SIG-M5 treated with dmso at 0.1 percent for 504 hours (cell line): ENCODE results near the gene NDUFV1.
"Not testable (repeated sequence)": the region's sequence is repeated elsewhere in the genome, so short reads cannot be mapped to it uniquely, and the experiment has no call there.

Experiments used
- DNase-seq: peaks from one replicate; lab custom pipeline; 2025; ENCODE audit not compliant: unreplicated experiment; lab: John Stamatoyannopoulos, UW

Gene NDUFV1

DNA sequence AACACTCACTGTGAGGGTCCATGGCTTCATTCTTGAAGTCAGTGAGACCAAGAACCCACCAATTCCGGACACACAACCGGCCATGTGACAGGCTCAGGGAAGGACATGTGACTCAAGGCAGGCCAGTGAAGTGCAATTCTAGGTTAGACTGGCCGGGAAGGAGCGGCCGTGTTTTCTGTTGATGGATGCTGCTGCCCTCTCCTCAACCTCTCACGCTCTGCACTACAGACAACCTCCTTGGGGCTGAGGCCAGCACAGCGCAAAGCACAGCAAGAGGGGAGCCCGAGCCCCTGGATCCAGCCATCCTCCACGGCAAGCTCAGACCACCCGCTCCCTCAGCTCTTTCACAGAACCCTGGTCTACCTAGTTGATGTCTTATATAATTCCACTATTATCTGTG lies 20.2 kb downstream of the NDUFV1 start:
- no peak for DNase-seq

GRCh38 chr11:67627441-67627811 lies 20.7 kb downstream of the NDUFV1 start:
- DNase-seq: no peak

- DNase-seq: no peak
Measured at GRCh38 chr11:67627812-67628624, 21.3 kb downstream of the NDUFV1 start.

GRCh38 chr11:67628710-67629385 lies 22.1 kb downstream of the NDUFV1 start:
- no peak for DNase-seq

GRCh38 chr11:67629386-67630227 lies 22.9 kb downstream of the NDUFV1 start, which contains the start of gene NUDT8:
TSS of gene NUDT8 (minus strand) at chr11:67629937. CDS start at chr11:67629911, 26 bp downstream.
- DNase-seq: peak; percentile 79

GRCh38 chr11:67630228-67630942 lies 23.6 kb downstream of the NDUFV1 start:
- peak; percentile 97 for DNase-seq

DNA sequence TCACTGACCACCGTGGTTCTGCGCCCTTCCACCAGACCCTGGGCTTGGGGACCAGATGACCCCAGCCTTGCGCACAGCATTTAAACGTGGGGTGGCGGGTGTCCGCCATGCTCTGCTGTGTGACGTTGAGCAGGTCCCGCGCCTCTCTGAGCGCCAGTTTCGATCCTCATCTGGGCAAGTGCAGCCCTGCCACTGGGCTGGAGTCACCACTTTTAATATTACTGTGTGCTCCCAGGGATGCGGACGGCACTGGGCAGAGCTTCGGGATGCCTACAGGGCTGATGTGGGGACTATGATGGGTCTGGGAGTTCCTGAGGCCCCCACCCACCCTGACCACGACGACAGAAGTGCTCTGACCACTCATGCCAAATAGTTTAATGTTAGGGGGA lies 24.2 kb downstream of the NDUFV1 start:
- DNase-seq: no peak

GRCh38 chr11:67631411-67631810 lies 24.7 kb downstream of the NDUFV1 start:
- DNase-seq: no peak

DNA sequence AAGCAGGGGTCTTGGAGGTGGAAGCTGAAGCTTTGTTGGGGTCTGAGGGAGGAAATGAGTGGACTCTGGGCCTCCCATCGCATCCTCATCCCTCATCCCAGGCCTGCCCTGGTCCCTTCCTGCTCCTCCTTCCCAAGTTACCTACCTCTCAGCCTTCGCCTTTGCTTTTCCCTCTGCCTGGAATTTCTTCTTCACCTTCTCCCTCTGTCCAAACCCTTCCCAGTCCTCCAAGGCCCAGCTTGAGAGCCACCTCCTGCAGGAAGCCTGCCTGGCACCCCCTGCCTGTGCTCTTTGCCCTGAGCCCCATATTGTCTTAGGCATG lies 25.1 kb downstream of the NDUFV1 start:
- DNase-seq: no peak

GRCh38 chr11:67632175-67632981 lies 25.6 kb downstream of the NDUFV1 start:
- DNase-seq: no peak

DNA sequence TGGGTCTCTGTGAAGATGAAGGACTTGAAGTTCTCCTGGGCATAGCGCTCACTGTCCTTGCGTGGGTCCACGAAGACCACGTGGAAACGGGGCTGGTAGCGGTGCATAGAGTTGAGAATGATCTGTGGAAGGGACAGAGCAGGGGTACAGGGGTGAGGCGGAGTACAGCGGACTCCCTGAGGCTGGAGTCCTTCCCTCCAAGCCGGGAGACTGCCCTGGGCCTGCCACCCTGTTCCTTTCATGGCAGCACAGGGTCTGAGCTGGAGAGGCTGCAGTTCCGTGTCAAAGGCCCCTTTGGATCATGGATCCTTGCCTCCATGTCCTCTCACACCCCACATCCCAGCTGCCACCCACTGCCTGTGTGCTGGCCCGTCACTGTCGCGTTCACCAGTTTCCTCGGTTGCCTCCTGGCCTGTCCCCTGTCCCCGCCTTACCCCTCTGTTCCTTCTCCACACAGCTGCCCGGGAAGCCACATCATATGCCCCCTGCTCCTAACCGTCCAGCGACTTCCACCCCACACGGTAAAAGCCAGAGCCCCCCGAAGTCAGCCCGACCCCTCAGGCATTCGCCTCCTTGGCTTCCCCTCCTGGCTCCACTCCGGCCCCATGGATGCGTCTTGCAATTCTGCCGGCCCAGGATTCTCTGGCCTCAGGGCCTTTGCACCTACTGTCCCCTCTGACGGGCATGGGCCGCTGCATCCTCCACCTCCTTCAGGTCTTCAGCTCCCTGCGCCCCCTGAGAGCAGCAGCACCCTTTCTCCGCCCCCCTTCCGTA lies 26.4 kb downstream of the NDUFV1 start:
- no peak for DNase-seq

DNA sequence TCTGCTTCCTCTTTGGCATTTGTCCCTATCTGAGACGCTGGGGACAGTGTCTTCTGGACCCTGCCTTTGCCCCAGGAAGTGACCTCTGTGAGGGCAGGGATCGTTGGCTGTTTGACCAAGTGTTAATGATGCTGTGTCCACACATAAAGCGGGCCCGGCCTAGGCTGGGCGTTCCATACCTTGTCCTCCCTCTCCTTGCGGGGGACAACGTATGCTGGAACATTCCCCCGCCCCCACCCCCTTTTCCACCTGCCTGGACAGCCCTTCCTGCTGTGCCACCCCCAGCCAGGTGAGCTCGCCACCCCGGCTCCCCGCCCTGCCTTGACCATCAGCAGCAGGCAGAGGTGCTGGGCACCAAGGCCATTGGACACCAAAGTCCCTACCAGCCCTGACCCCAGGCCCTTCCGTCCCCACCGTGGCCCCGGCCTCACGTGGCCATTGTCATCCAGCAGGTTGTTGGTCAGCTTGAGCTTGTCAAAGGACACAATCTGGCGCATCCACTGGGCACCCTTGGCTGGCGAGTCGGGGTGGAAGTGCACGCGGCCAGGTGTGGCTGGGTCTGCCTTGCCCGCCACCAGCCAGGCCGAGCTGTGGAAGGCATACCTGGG lies 27.1 kb downstream of the NDUFV1 start:
- no peak for DNase-seq

DNA sequence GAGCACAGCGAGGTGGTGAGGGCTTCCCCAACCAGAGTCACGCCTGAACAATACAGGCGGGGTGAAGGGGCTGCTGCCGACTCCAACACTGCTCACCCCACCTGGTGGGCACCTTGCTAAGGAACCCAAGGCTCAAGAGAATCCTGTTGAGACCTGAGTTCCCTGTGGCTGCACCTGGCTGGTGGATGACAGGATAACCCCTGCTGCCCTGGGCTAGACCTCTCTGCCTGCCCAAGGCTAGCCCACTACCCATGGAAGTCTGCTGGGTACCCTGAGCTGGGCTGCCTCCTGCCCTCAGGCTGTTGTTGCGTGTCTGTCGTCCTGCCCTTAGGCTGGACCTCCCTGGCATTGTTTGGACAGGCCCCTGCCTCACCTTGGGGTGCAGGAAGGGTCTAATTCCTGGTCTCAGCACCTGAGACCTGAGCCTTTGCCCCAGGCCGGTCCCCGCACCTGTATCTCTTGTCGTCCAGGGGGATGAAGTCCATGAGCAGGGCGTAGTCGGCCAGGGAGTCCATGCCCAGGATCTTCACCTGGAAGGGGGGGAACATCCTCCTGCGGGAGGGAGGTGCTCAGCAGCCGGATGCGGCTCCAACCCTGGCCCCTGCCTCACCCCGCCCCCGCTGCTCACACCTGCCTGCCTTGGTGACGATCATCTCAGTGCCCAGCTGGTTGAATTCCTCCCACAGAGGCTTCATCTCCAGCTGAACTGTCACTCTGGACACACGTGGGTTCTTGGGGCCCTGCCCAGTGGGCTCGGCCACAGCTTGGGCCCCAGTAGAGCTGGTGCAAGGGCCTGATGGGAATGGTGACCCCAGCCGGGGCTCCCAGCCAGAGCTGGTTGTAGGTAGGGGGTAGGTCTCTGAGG lies 27.9 kb downstream of the NDUFV1 start:
- DNase-seq: no peak

GRCh38 chr11:67635231-67635521 lies 28.4 kb downstream of the NDUFV1 start:
- no peak for DNase-seq

GRCh38 chr11:67636962-67637361 lies 30.2 kb downstream of the NDUFV1 start:
- no peak for DNase-seq

DNA sequence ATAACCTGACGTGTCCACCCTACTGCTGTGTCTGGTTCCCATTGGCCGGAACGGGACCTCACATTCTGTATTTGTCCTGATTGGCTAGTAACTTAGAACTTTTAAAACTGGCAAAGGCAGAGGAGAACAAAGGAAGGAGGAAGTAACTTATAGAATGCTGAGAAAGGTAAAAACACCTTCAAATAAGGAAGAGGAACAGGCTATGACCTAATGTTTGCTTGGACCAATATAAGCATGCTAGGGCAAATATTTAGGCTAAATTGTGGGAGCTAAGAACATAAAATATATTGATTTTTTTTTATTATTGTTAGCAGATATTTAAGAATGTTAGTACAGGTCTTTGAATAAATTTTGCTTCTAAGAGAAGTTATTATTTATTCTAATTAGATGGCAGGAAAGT lies 30.7 kb downstream of the NDUFV1 start:
- not testable (repeated sequence) for DNase-seq

DNA sequence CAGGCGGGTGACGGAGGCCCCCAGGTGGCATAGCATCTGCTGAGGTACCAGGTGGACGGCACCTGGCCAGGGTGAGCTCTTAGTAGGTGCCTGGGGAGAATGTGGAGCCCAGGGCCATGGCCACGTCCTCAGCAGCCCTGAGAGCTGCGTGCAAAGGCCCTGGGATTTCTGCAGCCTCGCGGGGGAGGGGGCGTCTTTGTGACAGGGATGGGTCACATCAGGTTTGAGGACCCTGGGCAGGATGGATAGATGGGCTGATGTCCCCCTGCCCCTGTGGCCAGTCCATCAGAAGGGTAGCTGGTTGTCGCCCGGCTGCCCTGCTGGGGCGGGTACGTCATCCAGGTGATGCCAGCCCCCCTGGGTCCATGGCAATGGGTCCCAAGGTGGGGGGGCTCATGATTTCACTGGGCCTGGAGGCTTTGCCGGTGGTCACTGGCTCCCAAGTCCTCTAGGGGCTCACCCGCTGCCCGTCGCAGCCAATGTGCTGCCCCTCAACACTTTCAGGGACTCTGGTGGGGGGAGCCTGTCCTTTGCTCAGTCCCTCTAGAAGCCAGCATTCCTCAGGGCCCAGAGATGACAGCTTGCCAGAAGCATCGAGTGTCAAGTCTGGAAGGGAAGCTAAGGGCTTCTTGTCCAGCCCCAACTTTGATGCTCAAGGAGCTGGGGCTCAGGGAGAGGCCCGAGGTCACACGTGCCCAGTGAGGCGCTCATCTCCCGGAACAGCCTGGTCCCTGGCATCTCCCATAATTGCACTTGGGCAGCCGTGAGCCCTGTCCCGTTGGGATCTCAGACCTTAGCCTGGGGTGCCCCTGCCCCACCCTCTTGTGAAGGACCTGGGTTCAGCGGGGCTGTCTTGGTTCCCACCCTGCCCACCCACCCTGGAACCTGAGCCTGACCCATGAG lies 32.0 kb downstream of the NDUFV1 start:
- DNase-seq: no peak
